A673 (cell line): ENCODE results near the gene PNPLA6.

Experiments used
- EZH2 ChIP-seq: fragments of 200-600 bp; sonication (generic); IDR thresholded peaks from 2 replicates; pipeline ENCODE4 v1.6.1; 2017; ENCODE audit warnings: borderline replicate concordance, low read depth, mild to moderate bottlenecking, mixed read lengths, antibody characterized with exemption, low read length; ENCODE audit not compliant: poor library complexity, severe bottlenecking
- TF ChIP-seq, protein P1 (sequence below): fragments of 300-800, 200-600 bp; sonication (generic); conservative IDR thresholded peaks from 2 replicates; pipeline ENCODE4 v1.5.1; 2017; ENCODE audit warnings: low read depth, mild to moderate bottlenecking, antibody characterized with exemption, low read length, moderate library complexity, mixed read lengths

- TF ChIP-seq, protein P1, sequence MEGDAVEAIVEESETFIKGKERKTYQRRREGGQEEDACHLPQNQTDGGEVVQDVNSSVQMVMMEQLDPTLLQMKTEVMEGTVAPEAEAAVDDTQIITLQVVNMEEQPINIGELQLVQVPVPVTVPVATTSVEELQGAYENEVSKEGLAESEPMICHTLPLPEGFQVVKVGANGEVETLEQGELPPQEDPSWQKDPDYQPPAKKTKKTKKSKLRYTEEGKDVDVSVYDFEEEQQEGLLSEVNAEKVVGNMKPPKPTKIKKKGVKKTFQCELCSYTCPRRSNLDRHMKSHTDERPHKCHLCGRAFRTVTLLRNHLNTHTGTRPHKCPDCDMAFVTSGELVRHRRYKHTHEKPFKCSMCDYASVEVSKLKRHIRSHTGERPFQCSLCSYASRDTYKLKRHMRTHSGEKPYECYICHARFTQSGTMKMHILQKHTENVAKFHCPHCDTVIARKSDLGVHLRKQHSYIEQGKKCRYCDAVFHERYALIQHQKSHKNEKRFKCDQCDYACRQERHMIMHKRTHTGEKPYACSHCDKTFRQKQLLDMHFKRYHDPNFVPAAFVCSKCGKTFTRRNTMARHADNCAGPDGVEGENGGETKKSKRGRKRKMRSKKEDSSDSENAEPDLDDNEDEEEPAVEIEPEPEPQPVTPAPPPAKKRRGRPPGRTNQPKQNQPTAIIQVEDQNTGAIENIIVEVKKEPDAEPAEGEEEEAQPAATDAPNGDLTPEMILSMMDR, result no peak
- TF ChIP-seq EZH2, result no peak
These were observed 19.0 kb downstream of the PNPLA6 start for GRCh38 chr19:7554565-7554964.
